DOHH2 (cell line): ENCODE results near the gene GGN.

Experiments used
- H3F3A ChIP-seq: fragments of 200-600 bp; sonication (generic), shearing (Covaris generic); 2 replicates; pipeline ENCODE4 v1.6.0; 2016; ENCODE audit warnings: antibody characterized with exemption, mild to moderate bottlenecking; ENCODE audit not compliant: control insufficient read depth, insufficient read depth
- H3K27ac ChIP-seq: fragments of 200-600 bp; sonication (generic); 2 replicates; pipeline ENCODE4 v1.5.1; 2014; ENCODE audit warnings: low read depth, mild to moderate bottlenecking, low read length, moderate library complexity
- H3K27me3 ChIP-seq: fragments of 200-600 bp; sonication (generic); 2 replicates; pipeline ENCODE4 v1.6.1; 2014; ENCODE audit warnings: mild to moderate bottlenecking, low read length, mixed read lengths; ENCODE audit not compliant: control insufficient read depth
- H3K36me3 ChIP-seq: fragments of 200-600 bp; sonication (generic); 2 replicates; pipeline ENCODE4 v1.6.1; 2014; ENCODE audit warnings: mild to moderate bottlenecking, low read length, moderate library complexity, mixed read lengths; ENCODE audit not compliant: control insufficient read depth
- H3K4me1 ChIP-seq: fragments of 200-600 bp; sonication (generic); 2 replicates; pipeline ENCODE4 v1.6.1; 2014; ENCODE audit warnings: mild to moderate bottlenecking, low read length, mixed read lengths; ENCODE audit not compliant: control insufficient read depth
- H3K4me2 ChIP-seq: fragments of 200-600 bp; sonication (generic); 2 replicates; pipeline ENCODE4 v1.6.0; 2014; ENCODE audit warnings: mild to moderate bottlenecking, low read length, moderate library complexity
- H3K4me3 ChIP-seq: fragments of 200-600 bp; sonication (generic); 2 replicates; pipeline ENCODE4 v1.5.1; 2014; ENCODE audit warnings: mild to moderate bottlenecking, low read length, mixed read lengths
- H3K79me2 ChIP-seq: fragments of 200-600 bp; sonication (generic); 2 replicates; pipeline ENCODE4 v1.6.1; 2014; ENCODE audit warnings: mild to moderate bottlenecking, low read length, mixed read lengths; ENCODE audit not compliant: control insufficient read depth
- H3K9me2 ChIP-seq: fragments of 200-600 bp; sonication (generic); replicated peaks from 2 replicates; pipeline ENCODE4 v1.6.1; 2014; ENCODE audit warnings: mild to moderate bottlenecking, low read length, mixed read lengths; ENCODE audit not compliant: control insufficient read depth
- H3K9me3 ChIP-seq: fragments of 200-600 bp; sonication (generic); 2 replicates; pipeline ENCODE4 v1.6.1; 2014; ENCODE audit warnings: antibody characterized with exemption, low read length, mixed read lengths; ENCODE audit not compliant: control insufficient read depth, insufficient read depth
- H4K20me1 ChIP-seq: fragments of 200-600 bp; sonication (generic); 2 replicates; pipeline ENCODE4 v1.6.0; 2014; ENCODE audit warnings: low read depth, mild to moderate bottlenecking, antibody characterized with exemption, low read length, moderate library complexity; ENCODE audit not compliant: control insufficient read depth, insufficient read depth
- EZH2phosphoT487 ChIP-seq: fragments of 200-600 bp; sonication (generic); IDR thresholded peaks from 2 replicates; pipeline ENCODE4 v1.6.1; 2017; ENCODE audit warnings: borderline replicate concordance, mild to moderate bottlenecking, antibody characterized with exemption, low read length, moderate library complexity, mixed read lengths
- TF ChIP-seq, protein P1 (sequence below): fragments of 200-600 bp; sonication (generic); IDR thresholded peaks from one replicate; pipeline ENCODE4 v1.5.1; 2014; ENCODE audit warnings: antibody characterized with exemption, mild to moderate bottlenecking, low read depth, low read length; ENCODE audit not compliant: poor library complexity, severe bottlenecking

Gene GGN

DNA sequence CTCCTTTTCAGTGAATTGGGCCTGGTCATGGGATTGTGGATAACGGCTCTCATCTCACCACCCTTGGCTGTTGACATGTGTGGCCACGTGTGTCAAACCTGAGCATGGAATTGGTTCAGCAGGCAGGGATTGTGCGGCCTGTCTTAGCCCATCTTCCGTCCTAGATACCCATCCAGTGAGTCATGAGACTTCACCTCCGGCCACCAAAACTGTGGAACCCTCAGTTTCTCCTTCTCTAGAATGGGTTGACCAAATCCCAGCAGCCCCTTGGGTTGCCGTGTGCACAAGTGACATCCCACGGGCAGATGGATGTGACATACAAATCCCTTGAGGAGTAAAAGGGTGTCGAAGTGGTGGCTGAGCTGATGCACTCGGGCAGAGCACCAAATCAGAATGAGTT lies 6.7 kb downstream of the GGN start:
- H3K79me2 ChIP-seq: peaks cover 26% of the 10 kb centered on the region
- H3K4me1 ChIP-seq: peaks cover 5% of the 10 kb centered on the region
- no peaks in the 10 kb centered on the region for H3F3A ChIP-seq
- H3K4me3 ChIP-seq: no peak overlapping the region
- H4K20me1 ChIP-seq: no peaks in the 10 kb centered on the region
- H3K36me3 ChIP-seq: peaks cover 54% of the 10 kb centered on the region
- H3K27me3 ChIP-seq: no peaks in the 10 kb centered on the region
- H3K9me2 ChIP-seq: no peaks in the 10 kb centered on the region
- TF ChIP-seq EZH2phosphoT487: no peak
- TF ChIP-seq, protein P1, sequence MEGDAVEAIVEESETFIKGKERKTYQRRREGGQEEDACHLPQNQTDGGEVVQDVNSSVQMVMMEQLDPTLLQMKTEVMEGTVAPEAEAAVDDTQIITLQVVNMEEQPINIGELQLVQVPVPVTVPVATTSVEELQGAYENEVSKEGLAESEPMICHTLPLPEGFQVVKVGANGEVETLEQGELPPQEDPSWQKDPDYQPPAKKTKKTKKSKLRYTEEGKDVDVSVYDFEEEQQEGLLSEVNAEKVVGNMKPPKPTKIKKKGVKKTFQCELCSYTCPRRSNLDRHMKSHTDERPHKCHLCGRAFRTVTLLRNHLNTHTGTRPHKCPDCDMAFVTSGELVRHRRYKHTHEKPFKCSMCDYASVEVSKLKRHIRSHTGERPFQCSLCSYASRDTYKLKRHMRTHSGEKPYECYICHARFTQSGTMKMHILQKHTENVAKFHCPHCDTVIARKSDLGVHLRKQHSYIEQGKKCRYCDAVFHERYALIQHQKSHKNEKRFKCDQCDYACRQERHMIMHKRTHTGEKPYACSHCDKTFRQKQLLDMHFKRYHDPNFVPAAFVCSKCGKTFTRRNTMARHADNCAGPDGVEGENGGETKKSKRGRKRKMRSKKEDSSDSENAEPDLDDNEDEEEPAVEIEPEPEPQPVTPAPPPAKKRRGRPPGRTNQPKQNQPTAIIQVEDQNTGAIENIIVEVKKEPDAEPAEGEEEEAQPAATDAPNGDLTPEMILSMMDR: no peak
- H3K4me2 ChIP-seq: no peak overlapping the region
- no peak overlapping the region for H3K27ac ChIP-seq
- H3K9me3 ChIP-seq: no peaks in the 10 kb centered on the region

DNA sequence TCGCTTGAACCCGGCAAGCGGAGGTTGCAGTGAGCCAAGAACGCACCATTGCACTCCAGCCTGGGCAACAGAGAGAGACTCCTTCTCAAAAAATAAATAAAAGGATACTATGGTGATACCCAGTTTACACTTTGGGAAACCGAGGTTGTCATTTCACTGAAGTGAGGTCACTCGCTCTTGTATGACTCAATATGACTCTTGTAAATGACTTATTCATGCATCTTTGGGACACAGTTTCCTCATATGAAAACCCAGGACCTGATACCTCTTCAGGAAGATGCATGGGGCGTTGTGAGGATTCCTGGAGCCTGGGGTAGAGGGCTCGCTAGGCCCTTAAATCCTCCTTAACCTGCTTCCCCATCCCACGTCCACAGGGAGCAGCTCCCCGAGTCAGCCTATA lies 9.0 kb downstream of the GGN start:
- H3K9me3 ChIP-seq: no peaks in the 10 kb centered on the region
- H3K27ac ChIP-seq: no peak overlapping the region
- H3K4me3 ChIP-seq: no peak overlapping the region
- peaks cover 42% of the 10 kb centered on the region for H3K79me2 ChIP-seq
- H3K4me2 ChIP-seq: no peak overlapping the region
- H3F3A ChIP-seq: no peaks in the 10 kb centered on the region
- no peaks in the 10 kb centered on the region for H3K27me3 ChIP-seq
- TF ChIP-seq EZH2phosphoT487: no peak
- TF ChIP-seq, protein P1: no peak
- H3K4me1 ChIP-seq: peaks cover 15% of the 10 kb centered on the region
- H3K9me2 ChIP-seq: no peaks in the 10 kb centered on the region
- peaks cover 61% of the 10 kb centered on the region for H3K36me3 ChIP-seq
- H4K20me1 ChIP-seq: no peaks in the 10 kb centered on the region; the same call in 1 of the 2 replicates

DNA sequence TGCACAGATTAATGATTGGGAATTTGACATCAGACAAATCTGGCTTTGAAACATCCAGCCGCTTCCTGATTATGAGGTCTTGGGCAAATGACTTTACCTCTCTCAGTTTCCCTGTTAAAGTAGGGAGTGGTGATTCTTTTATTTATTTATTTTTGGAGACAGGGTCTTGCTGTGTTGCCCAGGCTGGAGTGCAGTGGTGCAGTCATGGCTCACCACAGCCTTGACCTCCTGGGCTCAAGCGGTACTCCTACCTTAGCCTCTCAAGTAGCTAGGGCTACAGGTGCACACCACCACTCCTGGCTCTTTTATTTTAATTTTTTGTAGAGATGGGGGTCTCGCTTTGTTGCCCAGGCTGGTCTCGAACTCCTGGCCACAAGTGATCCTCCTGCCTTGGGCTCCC lies 10.8 kb downstream of the GGN start:
- Histone ChIP-seq H3F3A (no peaks in the 10 kb centered on the region), H3K36me3 (peaks cover 52% of the 10 kb centered on the region), H3K9me2 (no peaks in the 10 kb centered on the region), H3K9me3 (no peaks in the 10 kb centered on the region), H4K20me1 (no peaks in the 10 kb centered on the region; the same call in 1 of the 2 replicates), H3K4me1 (peaks cover 18% of the 10 kb centered on the region), H3K27me3 (no peaks in the 10 kb centered on the region), H3K27ac (no peak overlapping the region), H3K79me2 (peaks cover 42% of the 10 kb centered on the region), H3K4me3 (no peak overlapping the region), H3K4me2 (peak overlapping the region; percentile 85; the same call in 1 of the 2 replicates)
- TF ChIP-seq, protein P1: no peak
- no peak for TF ChIP-seq EZH2phosphoT487
